ENCODE measurements around the gene GJB5.
"Not testable (repeated sequence)": the region's sequence is repeated elsewhere in the genome, so short reads cannot be mapped to it uniquely, and the experiment has no call there.

The GJB5 gene

DNA sequence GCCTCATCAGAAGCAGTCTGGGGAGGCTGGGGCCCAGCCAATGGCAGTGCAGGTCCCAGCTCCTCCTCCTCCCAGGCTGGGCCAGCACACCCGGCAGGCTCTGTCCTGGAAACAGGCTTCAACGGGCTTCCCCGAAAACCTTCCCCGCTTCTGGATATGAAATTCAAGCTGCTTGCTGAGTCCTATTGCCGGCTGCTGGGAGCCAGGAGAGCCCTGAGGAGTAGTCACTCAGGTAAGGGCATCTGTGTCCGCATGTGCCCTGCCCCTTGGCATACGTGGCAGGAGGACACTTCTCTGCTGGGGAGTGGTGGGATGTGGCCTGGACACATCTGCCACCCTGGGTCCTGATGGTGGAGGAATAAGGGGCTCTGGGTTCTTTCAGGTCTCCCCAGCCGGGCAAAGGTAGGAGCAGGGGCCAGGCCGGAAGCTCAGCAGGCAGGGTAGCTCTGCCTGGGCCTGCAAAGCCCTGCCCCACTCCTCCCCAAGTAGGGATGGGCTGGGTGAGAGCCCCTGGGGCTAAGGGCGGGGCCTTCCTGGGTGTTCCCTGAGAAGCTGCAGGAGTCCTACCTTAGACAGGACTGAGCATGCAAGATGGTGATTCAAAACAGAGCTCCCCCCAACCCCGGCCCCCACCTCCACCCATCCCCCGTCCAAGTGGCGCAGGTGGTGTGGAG is at the start of gene GJB5:
Gene GJB5, plus strand, starts transcription at position 84 of the 674 bp plus-strand sequence. CDS start 2,284 bp downstream, outside the sequence.
- DNase-seq = no peak

DNA sequence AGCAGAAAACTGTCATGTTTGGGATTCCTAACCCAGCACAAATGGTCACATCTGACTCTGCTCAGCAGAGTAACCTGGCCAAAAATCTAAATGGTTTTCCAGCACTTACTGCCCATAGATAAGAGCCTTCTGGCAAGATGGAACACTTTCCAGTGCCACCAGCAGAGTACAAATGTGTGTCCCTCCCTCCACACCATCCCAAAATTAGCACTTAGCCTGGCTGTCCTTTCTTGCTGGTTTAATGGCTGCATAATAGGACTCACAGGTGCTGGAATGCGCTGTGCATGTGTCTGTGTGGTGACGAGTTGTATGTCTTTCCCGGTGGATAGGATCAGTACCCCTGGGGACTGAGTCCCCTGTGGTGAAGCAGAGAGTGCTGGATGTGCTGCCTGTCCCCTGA is 49.8 kb upstream of the GJB5 start:
- no peak for DNase-seq

DNA sequence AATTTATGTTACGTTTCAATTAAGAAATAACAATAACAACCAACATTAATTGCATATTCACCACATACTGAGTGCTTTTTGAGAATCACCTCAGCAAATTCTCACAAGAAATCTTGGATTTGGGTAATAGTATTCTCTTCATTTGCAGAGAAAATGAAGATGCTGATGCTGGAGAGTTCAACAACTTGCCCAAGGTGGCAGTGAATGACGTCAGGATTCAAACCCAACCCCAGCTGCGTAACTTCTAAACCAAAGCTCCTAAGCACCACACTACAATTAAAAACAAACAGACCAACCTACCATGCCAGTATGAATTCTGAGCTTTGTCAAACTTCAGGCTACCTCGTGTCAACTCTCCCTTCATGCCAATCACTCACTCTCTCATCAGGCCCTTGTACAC is 46.7 kb upstream of the GJB5 start:
- no peak for DNase-seq

DNA sequence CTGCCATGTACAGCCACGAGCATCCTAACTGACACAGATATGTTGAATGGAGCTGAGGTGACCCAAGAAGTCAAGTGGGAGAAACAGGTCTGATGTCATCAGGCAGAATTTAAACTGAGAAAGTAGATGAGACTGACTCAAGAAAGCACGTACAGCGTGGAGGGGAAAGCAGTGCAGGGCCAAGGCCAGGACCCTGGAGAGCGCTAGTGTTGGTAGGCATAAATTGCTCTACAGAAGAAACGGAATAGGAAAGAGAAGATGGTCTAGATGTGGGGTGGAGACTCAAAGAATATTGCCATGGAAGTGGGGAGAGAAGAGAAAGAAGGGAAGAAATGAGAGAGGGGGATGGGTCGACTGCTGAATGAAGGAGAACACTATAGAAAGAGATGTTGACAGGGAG is 45.3 kb upstream of the GJB5 start:
- DNase-seq = no peak

DNA sequence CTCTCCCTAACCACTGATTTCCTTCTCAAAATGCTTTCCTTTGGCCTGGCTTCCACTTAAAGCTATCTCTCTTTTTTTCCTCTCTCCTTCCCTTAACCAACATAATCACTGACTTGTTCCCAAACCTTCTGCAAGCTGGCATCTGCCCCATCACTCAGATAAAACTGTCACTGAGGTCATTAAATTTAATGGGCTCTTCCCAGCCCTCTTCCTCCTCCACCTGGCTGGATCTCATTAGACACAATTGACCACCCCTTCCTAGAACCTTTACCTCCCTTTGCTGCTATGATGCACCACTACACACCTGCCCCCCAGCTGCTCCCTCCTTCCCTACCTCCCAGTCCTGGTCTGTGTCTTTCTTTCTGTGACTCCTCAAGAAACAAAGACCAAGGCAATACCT is 44.0 kb upstream of the GJB5 start:
- DNase-seq = no peak

DNA sequence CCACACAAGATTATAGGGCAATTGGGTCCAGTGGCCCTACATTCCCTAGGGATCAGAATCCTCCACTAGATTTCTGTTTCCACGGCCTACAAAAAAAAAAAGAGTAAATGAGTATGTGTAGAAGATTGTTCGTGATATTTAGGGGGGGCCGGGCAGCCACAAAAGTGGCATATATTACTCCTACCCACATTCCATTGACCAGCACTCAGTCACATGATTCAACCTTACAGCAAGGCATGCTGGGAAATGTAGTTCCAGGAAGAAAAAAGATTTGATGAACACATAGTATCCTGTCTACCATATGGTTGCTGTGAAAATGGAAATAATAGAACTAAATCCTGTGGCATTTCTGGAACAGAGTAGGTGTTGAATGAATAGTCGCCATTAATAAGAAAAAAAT is 43.4 kb upstream of the GJB5 start:
- DNase-seq = no peak

DNA sequence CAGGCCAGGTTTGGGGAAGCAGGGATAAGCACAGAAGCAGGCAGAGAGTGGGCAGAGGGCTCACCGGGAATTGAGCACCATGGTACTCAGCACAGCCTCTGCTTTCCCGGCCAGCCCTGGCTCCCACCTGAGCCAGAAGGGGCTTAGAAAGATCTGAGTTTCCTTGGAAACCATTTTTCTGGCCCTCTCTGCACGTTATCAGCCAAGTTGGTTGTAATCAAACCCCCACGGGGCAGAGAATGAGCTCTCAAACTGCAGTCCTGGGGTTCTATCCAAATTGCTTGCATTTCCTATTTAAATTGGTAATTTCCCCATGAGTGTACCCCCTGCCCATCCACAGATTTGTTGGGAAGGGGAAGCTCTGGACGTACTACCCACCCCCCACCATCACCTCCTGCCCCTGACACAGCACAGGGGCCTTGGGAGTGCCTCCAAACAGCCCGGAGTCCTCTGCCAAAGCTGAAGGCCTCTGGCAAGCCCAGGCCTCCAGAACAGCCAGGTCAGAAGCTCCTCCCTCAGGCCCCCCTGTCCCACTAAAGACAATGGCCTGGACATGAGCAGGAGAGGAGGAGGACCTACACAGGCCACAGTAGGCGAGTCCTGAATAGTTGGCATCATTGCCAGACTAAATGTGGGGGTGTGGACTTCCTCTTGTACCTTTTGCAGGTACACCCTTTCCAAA is 42.7 kb upstream of the GJB5 start:
- no peak for DNase-seq

DNA sequence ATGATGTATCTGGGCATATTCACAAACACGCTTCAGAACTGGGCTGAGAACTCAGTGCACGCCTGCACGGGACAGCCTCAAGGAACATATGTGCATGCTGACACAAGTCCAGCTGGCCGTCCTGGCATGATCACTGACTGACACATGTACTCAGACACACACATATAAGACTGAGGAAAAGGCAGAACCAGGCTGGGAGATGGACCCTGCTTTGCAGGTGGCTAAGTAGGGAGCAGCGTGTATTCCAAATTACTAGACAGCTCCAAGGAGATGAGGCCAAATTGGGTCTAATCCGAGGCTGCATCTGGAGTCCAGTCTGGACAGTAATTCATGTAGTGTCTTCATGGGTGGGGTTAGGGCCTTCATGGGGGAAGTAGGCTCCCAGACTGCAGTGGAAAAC is 41.4 kb upstream of the GJB5 start:
- DNase-seq = no peak

DNA sequence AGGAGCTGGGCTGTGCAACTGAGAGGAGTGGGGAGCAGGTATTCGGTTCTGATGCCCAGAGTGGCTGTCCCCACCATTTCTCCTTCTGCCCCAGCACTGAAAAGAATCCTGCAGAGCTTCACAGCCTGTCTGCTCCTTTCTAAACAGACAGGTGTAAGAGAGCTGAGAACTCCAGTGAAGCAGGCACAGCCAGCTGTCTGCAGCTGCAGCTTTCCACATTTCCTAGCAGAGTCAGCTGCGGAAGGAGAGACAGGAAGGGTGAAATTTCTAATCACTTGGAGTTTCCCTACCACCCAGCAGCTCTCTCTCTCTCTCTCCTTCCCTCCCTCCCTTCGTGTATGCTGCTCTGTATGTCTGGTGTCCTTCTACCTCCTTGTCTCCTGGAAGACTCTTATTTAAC is 40.5 kb upstream of the GJB5 start:
- no peak for DNase-seq

DNA sequence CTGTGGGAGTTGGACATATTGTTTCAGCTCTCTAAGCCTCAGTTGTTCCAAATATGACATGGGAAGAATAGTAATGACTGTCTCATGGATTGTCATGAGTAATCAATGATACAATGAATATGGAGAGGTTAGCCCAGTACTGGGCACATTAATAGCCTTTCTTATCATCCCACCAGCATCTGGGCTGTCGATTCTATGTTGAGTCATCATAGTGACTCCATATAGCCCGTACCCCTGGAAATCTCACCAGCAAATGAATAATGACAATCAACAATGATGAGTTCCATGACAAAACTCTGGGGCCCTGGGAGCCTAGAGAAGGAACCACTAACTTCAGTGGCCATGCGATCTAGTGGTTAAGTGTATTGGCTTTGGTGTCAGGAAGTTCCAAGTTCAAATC is 39.7 kb upstream of the GJB5 start:
- no peak for DNase-seq

DNA sequence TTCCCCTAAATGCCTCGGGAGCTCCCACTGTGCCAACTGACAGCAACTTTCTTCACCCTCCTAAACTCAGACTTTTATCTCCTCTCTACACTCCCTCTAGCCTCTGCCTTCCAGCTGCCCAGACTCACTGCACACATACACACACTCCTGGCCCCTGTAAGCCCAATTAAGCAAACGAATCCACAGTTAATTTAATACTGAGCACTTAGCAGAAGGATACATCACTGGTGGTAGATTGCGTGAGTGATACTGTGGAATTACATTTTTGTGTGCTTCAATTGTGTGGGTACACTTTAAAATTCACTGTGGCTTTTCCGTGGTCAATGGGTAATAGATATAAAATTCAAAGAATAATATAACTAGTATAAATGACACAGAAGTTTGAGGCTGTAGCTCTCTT is 33.6 kb upstream of the GJB5 start:
- DNase-seq = no peak

DNA sequence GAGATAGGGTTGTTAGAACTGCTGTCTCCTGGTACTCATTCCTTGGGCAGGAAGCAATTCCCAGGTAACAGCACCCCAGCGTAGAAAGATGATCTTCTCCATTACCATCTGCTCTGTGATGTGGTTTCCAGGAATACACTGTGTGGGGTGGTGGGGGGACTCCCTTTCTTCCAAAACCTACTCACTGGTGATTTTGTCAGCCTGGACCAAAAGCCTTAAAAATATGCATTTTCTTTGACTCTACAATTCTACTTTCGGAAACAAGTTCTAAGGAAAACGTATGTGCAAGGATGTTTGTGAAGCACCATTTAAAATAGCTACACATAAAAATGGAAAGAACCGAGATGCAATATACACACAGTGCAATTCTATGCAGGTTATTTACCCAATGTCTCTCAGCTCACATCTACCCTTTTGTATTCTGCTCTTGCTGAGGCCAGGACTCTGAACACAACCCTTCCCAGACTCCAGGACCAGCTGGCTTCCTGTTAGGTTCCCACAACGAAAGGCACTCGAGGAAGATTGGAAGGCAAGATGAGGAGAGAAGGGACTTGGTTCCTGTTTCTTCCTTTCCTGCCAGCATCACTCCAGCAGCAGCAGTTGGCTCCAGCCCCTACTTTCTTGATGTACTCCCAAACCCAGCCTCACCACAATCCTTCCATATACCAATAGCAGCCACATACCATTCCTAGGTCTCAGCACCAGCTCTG is 33.0 kb upstream of the GJB5 start:
- DNase-seq = no peak

DNA sequence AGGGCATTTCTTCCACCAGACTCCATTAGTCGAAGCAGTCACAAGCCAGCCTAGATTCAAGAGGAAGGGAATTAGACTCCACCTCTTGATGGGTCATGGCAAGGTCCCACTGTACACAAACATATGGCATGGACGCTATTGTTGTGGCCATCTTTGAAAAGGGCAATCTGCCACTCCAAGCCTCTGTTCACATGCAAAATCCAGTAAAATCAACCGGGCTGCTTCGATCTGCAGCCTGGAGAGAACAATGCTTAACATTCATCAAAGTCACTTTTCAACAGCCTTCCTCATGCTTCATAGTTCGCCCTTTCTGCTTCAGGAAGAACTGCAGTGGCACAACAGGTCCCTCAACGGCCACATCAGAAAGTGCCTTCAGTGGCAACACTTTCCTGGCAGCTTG is 28.0 kb upstream of the GJB5 start:
- no peak for DNase-seq

DNA sequence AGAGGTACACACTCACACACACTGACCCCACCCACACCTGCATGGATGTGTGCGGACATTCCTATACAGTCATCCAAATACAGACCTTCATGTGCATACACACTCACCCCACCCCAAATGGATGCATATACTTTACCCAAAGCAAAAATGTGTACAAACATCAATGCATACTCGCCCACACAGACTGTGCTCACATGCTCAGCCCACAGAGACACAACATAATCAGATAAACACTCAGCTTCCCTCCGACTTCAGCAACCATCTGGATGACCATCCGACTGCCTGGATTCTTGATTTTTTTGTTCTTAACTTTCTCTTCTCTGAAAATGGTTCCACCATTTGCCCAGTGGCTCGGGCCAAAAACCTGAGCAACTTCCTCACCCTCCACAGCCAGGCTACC is 24.4 kb upstream of the GJB5 start:
- no peak for DNase-seq

DNA sequence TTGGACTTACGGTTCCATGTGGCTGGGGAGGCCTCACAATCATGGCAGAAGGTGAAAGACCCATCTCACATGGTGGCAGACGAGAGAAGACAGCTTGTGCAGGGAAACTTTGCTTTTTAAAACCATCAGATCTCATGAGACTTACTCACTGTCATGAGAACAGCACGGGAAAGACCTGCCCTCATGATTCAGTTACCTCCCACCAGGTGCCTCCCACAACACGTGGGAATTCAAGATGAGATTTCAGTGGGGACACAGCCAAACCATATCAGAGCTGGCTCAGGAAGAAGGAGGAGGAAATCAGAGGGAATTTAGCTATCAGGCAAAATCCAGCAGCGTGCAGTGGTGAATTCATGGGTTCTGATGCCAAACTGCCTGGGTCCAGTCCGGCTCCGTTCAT is 22.0 kb upstream of the GJB5 start:
- not testable (repeated sequence) for DNase-seq

DNA sequence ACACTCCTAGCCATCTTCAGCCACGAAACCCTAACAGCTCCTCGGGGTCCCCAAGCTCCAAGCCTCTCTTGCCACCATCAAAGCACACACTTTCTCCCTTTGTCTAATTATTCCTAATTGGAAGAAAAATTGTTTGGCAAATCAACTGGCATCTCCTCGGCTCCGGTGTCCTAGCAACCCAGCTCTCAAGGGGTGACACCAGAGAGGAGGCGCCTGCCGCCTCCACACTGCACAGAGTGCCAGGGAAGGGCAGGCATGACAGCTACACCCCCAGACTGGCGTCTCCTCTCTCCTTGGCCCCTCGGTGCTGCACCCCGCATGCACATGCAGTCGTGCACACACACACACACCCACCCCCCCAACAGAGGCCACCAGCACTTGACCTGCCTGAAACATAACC is 18.2 kb upstream of the GJB5 start:
- no peak for DNase-seq

DNA sequence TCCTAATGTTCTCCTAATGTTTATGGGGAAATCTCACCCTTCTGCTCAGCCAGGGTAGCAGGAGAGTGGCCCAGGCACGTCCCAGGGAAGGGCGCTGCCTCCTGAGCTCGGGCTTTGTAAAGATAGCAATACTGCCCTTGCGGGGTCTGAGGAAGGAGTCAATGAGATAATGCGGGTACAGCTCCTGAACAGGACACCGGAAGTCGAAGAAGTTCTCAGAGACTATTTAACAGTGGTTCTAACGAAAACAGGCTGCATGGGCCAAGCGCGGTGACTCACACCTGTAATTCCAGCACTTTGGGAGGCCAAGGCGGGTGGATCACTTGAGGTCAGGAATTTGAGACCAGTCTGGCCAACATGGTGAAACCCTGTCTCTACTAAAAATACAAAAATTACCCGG is 17.6 kb upstream of the GJB5 start:
- DNase-seq = not testable (repeated sequence)

DNA sequence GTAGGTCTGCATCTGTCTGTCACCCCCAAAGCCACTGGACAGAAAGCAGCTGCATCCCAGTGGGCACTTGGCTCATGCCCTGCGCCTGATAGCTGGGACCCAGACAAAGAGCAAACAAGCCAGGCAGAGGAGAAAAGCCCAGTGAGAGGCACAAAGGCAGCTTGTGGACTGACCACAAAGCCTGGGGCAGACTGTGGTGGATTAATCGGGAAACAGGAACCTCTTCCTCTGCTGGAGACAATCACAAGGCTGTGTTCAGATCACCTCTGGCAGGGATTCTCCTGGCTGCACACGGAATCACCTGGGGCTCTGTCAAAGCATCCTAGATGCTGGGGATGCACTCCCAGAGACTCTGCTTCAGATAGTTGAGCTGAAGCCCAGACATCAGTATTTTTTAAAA is 15.2 kb upstream of the GJB5 start:
- DNase-seq = no peak

DNA sequence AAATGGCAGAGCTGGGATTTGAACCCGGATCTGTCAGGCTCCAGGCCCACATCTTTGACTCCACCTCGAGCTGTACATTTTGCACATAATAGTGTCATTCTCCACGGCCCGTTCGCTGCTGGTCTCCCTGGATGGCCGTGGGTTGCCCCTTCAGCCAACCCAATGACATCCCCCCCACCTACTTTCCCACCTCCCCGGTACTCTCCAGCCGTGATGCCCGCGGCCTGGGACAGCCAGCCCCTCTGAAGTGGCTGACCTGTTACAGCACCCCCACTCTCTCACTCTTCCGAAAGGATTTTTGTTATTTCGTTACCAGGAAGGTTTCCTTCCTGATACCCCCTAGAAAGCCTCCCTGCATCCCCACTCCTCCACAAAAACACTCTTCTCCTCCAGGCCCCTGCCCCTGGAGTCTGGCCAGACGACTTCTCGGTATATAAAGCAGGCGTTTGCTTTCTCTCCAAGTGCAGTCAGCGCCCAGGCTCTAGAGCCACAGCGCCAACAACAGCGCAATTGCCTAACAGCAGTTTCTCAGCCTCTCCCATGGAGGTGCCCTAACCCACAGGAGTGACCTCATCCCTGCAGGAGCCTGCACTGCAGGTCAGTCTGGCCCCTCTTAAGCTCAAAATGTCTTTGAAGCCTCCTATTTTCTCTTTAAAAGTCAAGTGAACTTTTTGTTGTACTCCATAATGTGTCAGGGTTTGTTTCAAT is 14.5 kb upstream of the GJB5 start:
- no peak for DNase-seq

DNA sequence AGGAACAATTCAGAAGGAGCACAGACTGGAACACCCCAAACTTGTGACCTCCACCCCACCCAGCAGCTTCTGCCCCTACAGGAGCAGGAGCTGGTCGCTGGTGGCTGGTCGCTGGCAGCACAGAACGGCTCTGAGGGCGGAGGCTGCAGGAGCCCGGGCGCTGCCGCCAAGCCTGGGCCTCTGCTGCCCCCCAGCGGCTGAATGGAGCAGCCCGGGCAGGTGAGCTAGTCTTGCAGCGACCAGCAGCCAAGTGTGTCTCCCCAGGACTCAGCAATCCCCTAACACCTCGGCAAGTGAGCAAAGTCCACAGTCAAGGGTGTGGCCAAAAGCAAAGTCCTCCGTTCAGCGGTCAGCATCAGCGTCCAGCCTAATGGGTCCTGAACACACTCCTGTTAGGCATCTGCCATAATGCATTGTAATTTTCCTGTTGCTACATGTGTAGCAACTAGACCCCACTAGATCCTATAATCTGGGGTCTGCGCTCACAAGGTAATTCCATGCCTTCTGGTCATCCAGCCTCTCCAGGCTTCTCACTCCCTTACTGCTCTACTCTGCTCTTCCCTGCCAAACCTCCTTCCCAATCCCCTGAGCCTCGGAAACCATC is 12.1 kb upstream of the GJB5 start:
- DNase-seq = peak; percentile 42

DNA sequence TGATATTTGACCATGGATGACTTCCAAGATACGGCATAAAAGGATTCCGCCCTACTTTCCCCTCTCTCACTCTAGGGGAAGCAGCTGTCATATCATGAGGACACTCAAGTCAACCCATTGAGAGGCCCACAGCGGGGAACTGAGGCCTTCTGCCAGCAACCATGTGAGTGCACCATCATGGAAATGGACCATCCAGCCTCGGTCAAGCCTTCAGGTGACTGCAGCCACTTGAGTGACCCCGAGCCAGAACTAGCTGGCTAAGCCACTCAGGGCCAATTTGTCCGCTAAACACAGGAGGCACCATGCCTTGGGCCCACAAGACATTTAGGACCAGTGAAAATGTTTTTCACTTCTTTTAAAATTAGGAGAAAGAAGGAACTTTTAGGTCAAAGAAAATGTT is 11.1 kb upstream of the GJB5 start:
- no peak for DNase-seq

DNA sequence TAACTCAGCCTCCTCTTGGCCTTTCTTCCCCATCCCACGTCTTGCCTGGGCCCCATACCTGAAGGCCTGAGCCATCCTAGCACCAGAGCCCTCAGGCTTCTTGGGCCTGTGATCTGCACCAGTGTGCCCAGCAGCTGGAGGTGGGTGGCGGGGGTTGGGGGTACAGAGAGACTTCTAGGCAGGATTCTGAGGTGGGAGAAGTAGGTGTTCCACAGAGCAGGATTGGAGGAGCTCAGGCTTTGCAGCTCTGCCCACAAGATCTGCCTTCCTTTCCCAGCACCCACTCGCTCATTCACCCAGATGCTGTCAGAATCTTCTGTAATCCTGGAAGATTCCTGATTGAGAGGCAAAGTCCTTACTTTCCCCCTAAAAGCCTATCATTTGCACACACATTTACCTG is 10.0 kb upstream of the GJB5 start:
- DNase-seq = no peak

DNA sequence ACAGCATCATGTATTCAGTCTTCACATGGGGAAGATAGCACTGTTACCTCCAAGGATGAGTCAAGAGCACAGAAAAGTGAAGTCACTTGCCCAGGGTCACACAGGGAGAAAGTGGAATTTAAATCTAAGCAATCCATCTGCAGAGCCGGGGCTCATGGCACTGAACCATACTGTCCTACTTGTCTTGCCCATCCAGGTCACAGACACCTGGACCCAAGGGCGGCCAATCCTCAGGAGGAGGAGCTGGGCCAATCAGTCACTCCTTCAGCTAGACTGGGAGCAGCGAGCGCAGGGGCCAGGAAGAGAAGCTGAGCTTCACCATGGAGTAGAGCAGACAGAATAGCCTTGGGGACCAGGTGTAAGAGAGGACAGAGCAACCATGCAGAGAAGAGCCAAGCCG is 9.2 kb upstream of the GJB5 start:
- no peak for DNase-seq

Measured in CD4-positive, alpha-beta T cell treated with Interleukin-15 for 1 hour (primary cell).